GM20000 (cell line): ENCODE results near the gene GPR42.

Experiments
- DNase-seq: peaks from one replicate; pipeline ENCODE4 v3.0.0; 2012; ENCODE audit warnings: low spot score
- TF ChIP-seq, protein P1 (sequence below): IDR thresholded peaks from 2 replicates; pipeline ENCODE4 v1.5.1; 2012; ENCODE audit warnings: mild to moderate bottlenecking, control low read depth; ENCODE audit errors: extremely low read depth, missing control alignments

The GPR42 gene

GRCh38 chr19:35360880-35361420, 9.9 kb upstream of the GPR42 start:
- TF ChIP-seq, protein P1, sequence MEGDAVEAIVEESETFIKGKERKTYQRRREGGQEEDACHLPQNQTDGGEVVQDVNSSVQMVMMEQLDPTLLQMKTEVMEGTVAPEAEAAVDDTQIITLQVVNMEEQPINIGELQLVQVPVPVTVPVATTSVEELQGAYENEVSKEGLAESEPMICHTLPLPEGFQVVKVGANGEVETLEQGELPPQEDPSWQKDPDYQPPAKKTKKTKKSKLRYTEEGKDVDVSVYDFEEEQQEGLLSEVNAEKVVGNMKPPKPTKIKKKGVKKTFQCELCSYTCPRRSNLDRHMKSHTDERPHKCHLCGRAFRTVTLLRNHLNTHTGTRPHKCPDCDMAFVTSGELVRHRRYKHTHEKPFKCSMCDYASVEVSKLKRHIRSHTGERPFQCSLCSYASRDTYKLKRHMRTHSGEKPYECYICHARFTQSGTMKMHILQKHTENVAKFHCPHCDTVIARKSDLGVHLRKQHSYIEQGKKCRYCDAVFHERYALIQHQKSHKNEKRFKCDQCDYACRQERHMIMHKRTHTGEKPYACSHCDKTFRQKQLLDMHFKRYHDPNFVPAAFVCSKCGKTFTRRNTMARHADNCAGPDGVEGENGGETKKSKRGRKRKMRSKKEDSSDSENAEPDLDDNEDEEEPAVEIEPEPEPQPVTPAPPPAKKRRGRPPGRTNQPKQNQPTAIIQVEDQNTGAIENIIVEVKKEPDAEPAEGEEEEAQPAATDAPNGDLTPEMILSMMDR = no peak
- no peak for DNase-seq

DNA sequence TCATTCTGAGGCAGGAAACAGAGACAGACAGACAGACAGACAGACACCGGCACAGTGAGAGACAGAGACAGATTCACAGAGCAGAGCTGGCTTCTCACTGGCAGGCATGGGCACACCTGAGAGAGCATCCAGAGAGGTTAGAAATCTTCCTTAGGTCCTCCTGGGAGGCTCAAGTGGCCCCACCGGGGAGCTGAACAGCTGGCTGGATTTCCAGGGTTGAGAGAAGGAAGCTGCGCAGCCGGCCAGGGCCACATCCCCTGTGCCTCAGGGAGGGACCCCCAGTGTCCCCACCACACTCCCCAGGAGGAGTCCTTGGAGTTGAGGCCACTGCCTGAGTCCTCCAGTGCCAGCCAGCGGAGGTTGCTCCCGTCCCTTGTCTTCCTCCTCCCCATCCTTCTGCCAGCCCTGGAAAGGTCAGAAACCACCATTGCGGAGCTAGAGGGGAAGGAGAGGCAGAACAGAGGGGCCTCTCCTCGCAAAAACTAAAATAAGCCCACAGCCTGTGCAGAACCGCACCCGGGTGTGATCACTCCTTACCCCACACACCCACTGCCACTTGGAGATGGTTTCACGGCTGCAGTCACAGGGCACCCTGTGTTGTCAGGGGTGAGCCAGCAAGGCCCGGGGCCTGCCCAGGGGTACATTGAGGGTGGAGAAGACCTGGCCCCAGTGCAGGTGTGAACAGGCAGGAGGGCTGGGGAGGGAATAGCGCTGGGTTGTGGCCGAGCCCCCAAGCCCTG, 8.4 kb upstream of the GPR42 start:
- TF ChIP-seq, protein P1 = no peak
- DNase-seq = no peak

- DNase-seq = no peak
- TF ChIP-seq, protein P1 = no peak
Measured at GRCh38 chr19:35363001-35363590, 7.8 kb upstream of the GPR42 start.

DNA sequence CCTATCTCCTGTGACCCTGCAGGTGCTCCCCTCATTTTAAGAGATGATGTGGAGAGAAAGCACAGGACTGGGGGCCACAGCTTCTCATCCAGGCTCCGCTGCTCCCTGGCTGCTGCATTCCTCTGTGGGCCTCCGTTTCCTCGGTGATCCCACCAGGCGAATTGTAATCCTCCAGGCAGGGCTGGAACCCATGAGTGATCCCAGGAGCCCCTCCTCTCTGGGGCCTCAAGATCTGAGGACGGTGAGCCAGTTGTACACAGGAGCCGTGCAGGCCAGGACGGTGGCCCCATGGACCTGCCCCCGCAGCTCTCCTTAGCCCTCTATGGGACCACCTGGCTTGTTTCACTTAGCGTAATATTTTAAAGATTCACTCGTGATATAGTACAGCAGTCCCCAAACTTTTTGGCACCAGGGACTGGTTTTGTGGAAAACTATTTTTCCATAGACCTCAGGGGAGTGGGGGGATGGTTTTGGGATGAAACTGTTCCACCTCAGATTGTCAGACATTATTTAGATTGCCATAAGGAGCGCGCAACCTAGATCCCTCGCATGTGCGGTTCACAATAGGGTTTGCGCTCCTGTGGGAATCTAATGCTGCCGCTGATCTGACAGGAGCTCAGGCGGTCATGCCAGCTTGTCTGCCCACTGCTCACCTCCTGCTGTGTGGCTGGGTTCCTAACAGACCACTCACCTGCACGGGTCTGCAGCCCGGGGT, 7.0 kb upstream of the GPR42 start:
- no peak for DNase-seq
- TF ChIP-seq, protein P1 = no peak

GRCh38 chr19:35365303-35365702, 5.6 kb upstream of the GPR42 start:
- no peak for DNase-seq

GRCh38 chr19:35368378-35368777, 2.5 kb upstream of the GPR42 start:
- DNase-seq = no peak
- TF ChIP-seq, protein P1 = no peak

More at GRCh38 chr19:35365303-35365702, 5.6 kb upstream of the GPR42 start:
- TF ChIP-seq, protein P1 = no peak

- no peak for DNase-seq
- TF ChIP-seq, protein P1 = no peak
Measured at GRCh38 chr19:35369522-35369921, 1.3 kb upstream of the GPR42 start.
